ENCODE results near the gene ITCH.
A peak's percentile ranks its signal among the peaks of the same experiment; 100 is the strongest.
"Not testable (repeated sequence)": the region's sequence is repeated elsewhere in the genome, so short reads cannot be mapped to it uniquely, and the experiment has no call there.

ITCH gene

DNA sequence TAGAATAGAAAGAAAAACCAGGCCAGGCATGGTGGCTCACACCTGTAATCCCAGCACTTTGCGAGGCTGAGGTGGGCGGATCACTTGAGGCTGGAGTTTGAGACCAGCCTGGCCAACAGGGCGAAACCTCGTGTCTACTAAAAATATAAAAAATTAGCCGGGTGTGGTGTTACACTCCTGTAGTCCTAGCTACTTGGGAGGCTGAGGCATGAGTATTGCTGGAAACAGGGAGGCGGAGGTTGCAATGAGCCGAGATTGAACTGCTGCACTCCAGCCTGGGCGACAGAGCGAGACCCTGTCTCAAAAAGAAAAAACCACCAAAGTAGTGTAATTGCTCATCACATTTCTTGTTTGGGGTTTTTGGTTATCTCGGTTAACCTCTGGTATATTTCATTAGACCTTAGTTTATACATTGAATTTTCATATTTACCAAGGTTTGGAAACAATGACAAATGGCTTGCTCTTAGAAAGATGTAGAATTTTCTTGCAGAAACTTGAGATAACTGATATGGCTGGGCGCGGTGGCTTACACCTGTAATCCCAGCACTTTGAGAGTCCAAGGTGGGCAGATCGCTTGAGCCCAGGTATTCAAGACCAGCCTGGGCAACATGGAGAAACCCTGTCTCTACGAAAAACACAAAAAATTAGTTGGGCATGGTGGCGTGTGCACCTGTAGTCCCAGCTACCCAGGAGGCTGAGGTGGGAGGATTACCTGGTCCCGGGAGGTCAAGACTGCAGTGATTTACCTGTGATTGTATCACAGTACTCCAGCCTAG lies 14.2 kb downstream of the ITCH start:
- peaks cover 24% of the 10 kb centered on the region for H4K20me1 ChIP-seq (ENCODE audit: insufficient read depth, low read length)
- H2AFZ ChIP-seq (ENCODE audit: low read depth, low read length): no peak overlapping the region
- H3K27ac ChIP-seq (ENCODE audit: low read length): no peak overlapping the region
- H3K27me3 ChIP-seq (ENCODE audit: insufficient read depth, low read length, poor library complexity): no peaks in the 10 kb centered on the region
- H3K4me2 ChIP-seq (ENCODE audit: insufficient read depth, low read length): no peak overlapping the region
- no peak for TF ChIP-seq CTCF (IDR thresholded peaks at IDR 0.05; ENCODE audit: borderline replicate concordance, extremely low read depth, low read length, poor library complexity, severe bottlenecking)
- no peak overlapping the region for H3K4me3 ChIP-seq (ENCODE audit: low read depth in 1 of 2, low read length in 2 of 2)
- H3K79me2 ChIP-seq (ENCODE audit: insufficient read depth, low read length): peaks cover 96% of the 10 kb centered on the region
- no peaks in the 10 kb centered on the region for H3K9me3 ChIP-seq (ENCODE audit: insufficient read depth, low read length, severe bottlenecking)
- no peaks in the 10 kb centered on the region for H3K4me1 ChIP-seq (ENCODE audit: insufficient read depth, low read length)
- ATAC-seq (ENCODE audit: insufficient read depth, low read depth) (no peak), DNase-seq (no peak)
- H3K9ac ChIP-seq (ENCODE audit: low read depth, low read length): no peak overlapping the region
- H3K36me3 ChIP-seq (ENCODE audit: insufficient read depth, low read length): peaks cover 64% of the 10 kb centered on the region

- H3K36me3 ChIP-seq (ENCODE audit: insufficient read depth, low read length): peaks cover 45% of the 10 kb centered on the region
Measured at GRCh38 chr20:34382174-34382573, 19.1 kb downstream of the ITCH start.

GRCh38 chr20:34382877-34383455 lies 19.9 kb downstream of the ITCH start:
- H3K4me1 ChIP-seq (ENCODE audit: insufficient read depth, low read length); H3K9me3 ChIP-seq (ENCODE audit: insufficient read depth, low read length, severe bottlenecking); H2AFZ ChIP-seq (ENCODE audit: low read depth, low read length); H3K4me3 ChIP-seq (ENCODE audit: low read depth in 1 of 2, low read length in 2 of 2); H3K27ac ChIP-seq (ENCODE audit: low read length); DNase-seq; ATAC-seq (ENCODE audit: insufficient read depth, low read depth); H3K27me3 ChIP-seq (ENCODE audit: insufficient read depth, low read length, poor library complexity); H3K4me2 ChIP-seq (ENCODE audit: insufficient read depth, low read length); H3K9ac ChIP-seq (ENCODE audit: low read depth, low read length): not testable (repeated sequence)
- Histone ChIP-seq H3K36me3 (ENCODE audit: insufficient read depth, low read length) (peaks cover 45% of the 10 kb centered on the region), H3K79me2 (ENCODE audit: insufficient read depth, low read length) (peaks cover 98% of the 10 kb centered on the region), H4K20me1 (ENCODE audit: insufficient read depth, low read length) (peaks cover 36% of the 10 kb centered on the region)

More at GRCh38 chr20:34382174-34382573, 19.1 kb downstream of the ITCH start:
- Histone ChIP-seq H3K27me3 (ENCODE audit: insufficient read depth, low read length, poor library complexity) (no peaks in the 10 kb centered on the region), H3K4me1 (ENCODE audit: insufficient read depth, low read length) (no peaks in the 10 kb centered on the region), H3K9ac (ENCODE audit: low read depth, low read length) (no peak overlapping the region), H3K9me3 (ENCODE audit: insufficient read depth, low read length, severe bottlenecking) (no peaks in the 10 kb centered on the region), H3K79me2 (ENCODE audit: insufficient read depth, low read length) (peaks cover 98% of the 10 kb centered on the region), H3K27ac (ENCODE audit: low read length) (no peak overlapping the region), H3K4me3 (ENCODE audit: low read depth in 1 of 2, low read length in 2 of 2) (no peak overlapping the region), H4K20me1 (ENCODE audit: insufficient read depth, low read length) (peaks cover 36% of the 10 kb centered on the region), H2AFZ (ENCODE audit: low read depth, low read length) (no peak overlapping the region), H3K4me2 (ENCODE audit: insufficient read depth, low read length) (no peak overlapping the region)
- DNase-seq (no peak), ATAC-seq (ENCODE audit: insufficient read depth, low read depth) (no peak)
- TF ChIP-seq EZH2 (IDR thresholded peaks at IDR 0.05; ENCODE audit: borderline replicate concordance, low read depth, low read length, severe bottlenecking) (no peak), CTCF (IDR thresholded peaks at IDR 0.05; ENCODE audit: borderline replicate concordance, extremely low read depth, low read length, poor library complexity, severe bottlenecking) (no peak)

DNA sequence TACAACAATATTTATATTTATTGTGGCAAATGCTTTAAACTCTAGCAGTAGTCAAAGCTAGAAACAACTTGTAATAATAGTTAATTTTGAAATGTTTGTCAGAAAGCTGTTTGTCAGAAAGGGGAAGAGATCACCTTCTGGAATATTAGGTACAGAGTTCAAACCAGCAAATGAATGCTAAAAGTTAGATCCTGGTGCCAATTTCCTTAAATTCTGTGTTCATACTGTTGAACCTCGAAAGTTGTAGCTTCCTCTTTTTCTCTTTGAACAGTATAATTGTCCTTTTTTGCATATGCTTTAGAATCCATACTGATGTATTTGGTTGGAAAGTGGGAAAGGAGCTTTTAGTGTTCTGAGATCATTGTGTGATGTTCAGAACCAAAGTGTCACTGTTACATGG lies 22.4 kb downstream of the ITCH start:
- peak overlapping the region; percentile 38; the same call in 1 of the 2 replicates for H3K27ac ChIP-seq (ENCODE audit: low read length)
- TF ChIP-seq EZH2 (IDR thresholded peaks at IDR 0.05; ENCODE audit: borderline replicate concordance, low read depth, low read length, severe bottlenecking): no peak
- no peak for TF ChIP-seq CTCF (IDR thresholded peaks at IDR 0.05; ENCODE audit: borderline replicate concordance, extremely low read depth, low read length, poor library complexity, severe bottlenecking)
- peaks cover 98% of the 10 kb centered on the region for H3K79me2 ChIP-seq (ENCODE audit: insufficient read depth, low read length)
- no peak overlapping the region for H3K4me2 ChIP-seq (ENCODE audit: insufficient read depth, low read length)
- H3K4me1 ChIP-seq (ENCODE audit: insufficient read depth, low read length): no peaks in the 10 kb centered on the region
- ATAC-seq (ENCODE audit: insufficient read depth, low read depth): no peak
- DNase-seq: no peak
- H3K27me3 ChIP-seq (ENCODE audit: insufficient read depth, low read length, poor library complexity): no peaks in the 10 kb centered on the region
- no peak overlapping the region for H3K9ac ChIP-seq (ENCODE audit: low read depth, low read length)
- no peaks in the 10 kb centered on the region for H3K9me3 ChIP-seq (ENCODE audit: insufficient read depth, low read length, severe bottlenecking)
- H3K4me3 ChIP-seq (ENCODE audit: low read depth in 1 of 2, low read length in 2 of 2): no peak overlapping the region
- H2AFZ ChIP-seq (ENCODE audit: low read depth, low read length): no peak overlapping the region
- H4K20me1 ChIP-seq (ENCODE audit: insufficient read depth, low read length): peaks cover 45% of the 10 kb centered on the region
- peaks cover 64% of the 10 kb centered on the region for H3K36me3 ChIP-seq (ENCODE audit: insufficient read depth, low read length)
